ENCODE results near the gene SGSM2. TPM values are rescaled to one million over a fixed set of nuclear protein-coding genes. Genes with fewer than 3 reads are reported as not detected.
A peak's percentile ranks its signal among the peaks of the same experiment; 100 is the strongest.

The SGSM2 gene
- total RNA-seq, 1 experiment from 2014 or later: 49.0 TPM

- no peaks in the 10 kb centered on the region for H3K27me3 ChIP-seq (ENCODE audit: control insufficient read depth, insufficient read depth, low read length)
- peaks cover 13% of the 10 kb centered on the region for H3K4me1 ChIP-seq (ENCODE audit: control insufficient read depth, insufficient read depth, low read length)
- no TSS peak for BruUV-seq (replicated peaks)
- in situ Hi-C loops (cut with HindIII; ENCODE audit: low pct_unique_long_range_greater_than_20kb, low sequenced_read_pairs) (no loop called here), intact Hi-C loops (cut with micrococcal nuclease; ENCODE audit: unreplicated experiment) (no loop called here)
- no peak overlapping the region for H3K27ac ChIP-seq (ENCODE audit: low read length)
- POLR2A ChIA-PET: interaction anchor here (0.6 to 1.1 kb wide), 2 partner anchors 16 to 331 kb away, joined by 3 to 4 read pairs; no protein-coding TSS in a partner anchor
- H3K4me3 ChIP-seq (ENCODE audit: low read depth in 2 of 2, low read length in 2 of 2): no peak overlapping the region
- no peak for TF ChIP-seq TCF7L2 (IDR thresholded peaks at IDR 0.05; ENCODE audit: low read depth, low read length)
- H3K9me3 ChIP-seq (ENCODE audit: control insufficient read depth, insufficient read depth, low read depth, low read length): no peaks in the 10 kb centered on the region
- CTCF ChIA-PET: no interaction called here
- ATAC-seq: no peak
- no peak for DNase-seq (ENCODE audit: low read depth, low spot score)
- H3K36me3 ChIP-seq (ENCODE audit: control insufficient read depth, insufficient read depth, low read length): peaks cover 51% of the 10 kb centered on the region
Measured at GRCh38 chr17:2331303-2331702, 6.0 kb upstream of the SGSM2 start.

- BruUV-seq (replicated peaks): no TSS peak
Measured at GRCh38 chr17:2335726-2336214, 1.5 kb upstream of the SGSM2 start.

More at GRCh38 chr17:2335726-2336214, 1.5 kb upstream of the SGSM2 start:
- POLR2A ChIA-PET: interaction anchor here (0.5 kb wide), 1 partner anchor 66 kb away, joined by 17 read pairs; no protein-coding TSS in a partner anchor
- Histone ChIP-seq H3K9me3 (ENCODE audit: control insufficient read depth, insufficient read depth, low read depth, low read length) (no peaks in the 10 kb centered on the region), H3K27me3 (ENCODE audit: control insufficient read depth, insufficient read depth, low read length) (no peaks in the 10 kb centered on the region), H3K36me3 (ENCODE audit: control insufficient read depth, insufficient read depth, low read length) (peaks cover 37% of the 10 kb centered on the region), H3K4me3 (ENCODE audit: low read depth in 2 of 2, low read length in 2 of 2) (peak overlapping the region; percentile 77 to 99), H3K4me1 (ENCODE audit: control insufficient read depth, insufficient read depth, low read length) (peaks cover 16% of the 10 kb centered on the region), H3K27ac (ENCODE audit: low read length) (peak overlapping the region; percentile 97)
- DNase-seq (ENCODE audit: low read depth, low spot score): no peak
- intact Hi-C loops (cut with micrococcal nuclease; ENCODE audit: unreplicated experiment) (no loop called here), in situ Hi-C loops (cut with HindIII; ENCODE audit: low pct_unique_long_range_greater_than_20kb, low sequenced_read_pairs) (no loop called here)
- TF ChIP-seq TCF7L2 (IDR thresholded peaks at IDR 0.05; ENCODE audit: low read depth, low read length) (no peak), REST (IDR thresholded peaks at IDR 0.05; ENCODE audit: insufficient read depth in 1 of 2, low read depth in 2 of 2, low read length in 1 of 2) (no peak), CTCF (IDR thresholded peaks at IDR 0.05) (no peak), SIN3A (IDR thresholded peaks at IDR 0.05; ENCODE audit: borderline replicate concordance, insufficient read depth, low read depth, low read length) (no peak), POLR2AphosphoS5 (IDR thresholded peaks at IDR 0.05; ENCODE audit: low read depth, low read length) (no peak)
- no peak for ATAC-seq
- CTCF ChIA-PET: no interaction called here
